LNCaP clone FGC (cell line): ENCODE data around the gene DERL3.

Experiments used
- DNase-seq: peaks from one replicate; pipeline ENCODE4 v3.0.0-alpha.2; 2011; ENCODE audit warnings: low read depth
- H3K4me3 ChIP-seq: 2 replicates; pipeline ENCODE4 v1.5.1; 2011; ENCODE audit warnings: mild to moderate bottlenecking, low read depth, low read length, control low read depth
- CTCF ChIP-seq: IDR thresholded peaks from 2 replicates; pipeline ENCODE4 v1.5.1; 2012; ENCODE audit warnings: mild to moderate bottlenecking; ENCODE audit not compliant: control insufficient read depth, insufficient read depth; ENCODE audit errors: extremely low read depth

Gene DERL3

DNA sequence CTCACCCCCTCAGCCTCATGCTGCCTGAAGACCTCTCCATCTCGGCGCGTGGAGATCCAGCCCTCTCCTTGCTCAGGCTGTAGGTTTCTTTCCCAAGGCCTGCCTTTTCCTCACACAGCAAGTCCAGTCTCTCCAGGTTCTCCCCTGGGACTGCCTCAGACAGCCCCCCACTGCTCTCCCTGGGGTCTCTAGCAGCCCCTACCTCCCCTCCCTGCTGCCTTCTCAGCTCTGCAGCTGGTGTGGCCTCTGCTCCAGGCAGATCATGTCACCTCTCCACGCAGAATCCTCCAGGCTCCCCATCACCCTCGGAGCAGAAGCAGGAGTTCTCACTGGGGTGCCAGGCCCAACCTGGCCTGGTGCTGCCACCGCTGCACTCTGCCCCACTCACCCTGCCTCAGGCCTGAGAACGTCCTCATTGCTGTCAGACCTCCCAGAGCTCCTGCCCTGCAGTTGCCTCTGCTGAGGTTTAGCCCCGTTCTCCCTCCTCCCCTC is 36.9 kb downstream of the DERL3 start:
- DNase-seq = no peak
- no peak overlapping the region for H3K4me3 ChIP-seq
- TF ChIP-seq CTCF = no peak

DNA sequence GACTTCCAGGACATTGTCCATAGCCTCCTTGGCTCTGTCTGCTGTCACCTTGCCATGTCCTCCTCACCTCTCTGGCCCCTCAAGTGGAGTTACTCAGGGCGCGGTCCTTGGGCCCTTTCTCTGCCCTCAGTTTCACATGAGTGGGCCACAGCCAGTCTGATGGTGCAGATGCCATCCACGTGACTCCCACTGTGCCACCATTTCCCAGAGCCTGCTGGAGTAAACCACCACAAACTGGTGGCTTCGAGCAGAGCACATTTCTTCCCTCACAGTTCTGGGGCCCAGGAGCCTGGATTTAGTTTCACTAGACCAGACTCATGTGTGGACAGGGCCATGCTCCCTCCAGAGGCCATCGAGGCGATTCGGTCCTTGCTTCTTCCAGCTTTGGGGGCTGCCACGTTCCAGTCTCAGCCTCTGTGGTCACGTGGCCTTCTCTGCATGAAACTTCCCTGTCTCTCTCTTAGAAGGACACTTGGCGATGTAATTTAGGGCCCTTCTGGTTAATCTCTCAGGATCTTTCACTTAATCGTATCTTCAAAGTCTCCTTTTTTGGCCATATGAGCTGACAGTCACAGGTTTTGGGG is 37.5 kb downstream of the DERL3 start:
- H3K4me3 ChIP-seq = no peak overlapping the region

GRCh38 chr22:23800297-23801237 is 38.2 kb downstream of the DERL3 start:
- no peak for DNase-seq
- no peak overlapping the region for H3K4me3 ChIP-seq
- no peak for TF ChIP-seq CTCF

More for the DNA sequence above, 37.5 kb downstream of the DERL3 start:
- no peak for DNase-seq
- TF ChIP-seq CTCF = no peak

DNA sequence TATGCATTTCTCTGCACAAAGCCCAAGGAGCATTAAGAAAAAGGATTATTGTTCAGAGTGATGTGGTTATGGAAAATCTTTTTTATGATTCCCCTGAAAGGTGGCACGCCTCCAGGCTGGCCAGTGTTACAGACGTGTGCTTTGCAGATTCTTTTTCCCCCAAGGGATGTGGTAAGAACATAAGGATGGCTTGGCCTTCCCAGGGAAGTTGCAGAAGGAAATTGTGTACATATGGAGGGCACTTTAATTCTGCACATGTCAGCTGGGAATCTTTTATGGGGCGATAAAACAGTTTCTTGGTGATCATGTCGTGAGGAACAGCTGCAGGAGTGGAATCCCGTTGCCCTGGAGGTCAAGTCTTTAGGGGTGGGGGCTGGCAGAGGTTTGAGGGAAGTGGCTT is 42.3 kb downstream of the DERL3 start:
- DNase-seq = no peak
- no peak for TF ChIP-seq CTCF
- H3K4me3 ChIP-seq = no peak overlapping the region

DNA sequence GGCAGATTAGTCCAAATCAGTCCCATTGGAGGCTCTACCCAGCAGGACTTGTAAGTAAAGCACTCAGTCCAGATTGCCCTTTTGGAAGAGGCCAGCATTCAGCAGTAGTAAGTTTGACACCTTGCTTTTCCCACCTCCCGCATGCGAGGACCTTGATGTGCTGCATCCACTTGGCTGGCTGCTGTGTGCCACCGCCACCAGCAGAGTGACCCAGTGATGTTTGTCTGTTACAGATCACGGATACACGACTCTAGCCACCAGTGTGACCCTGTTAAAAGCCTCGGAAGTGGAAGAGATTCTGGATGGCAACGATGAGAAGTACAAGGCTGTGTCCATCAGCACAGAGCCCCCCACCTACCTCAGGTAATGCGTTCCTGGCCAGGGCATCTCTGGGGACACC is 45.5 kb downstream of the DERL3 start:
- no peak for DNase-seq

More for the DNA sequence above, 45.5 kb downstream of the DERL3 start:
- H3K4me3 ChIP-seq = no peak overlapping the region
- no peak for TF ChIP-seq CTCF
